ENCODE data around the gene PIF1.
"Not testable (repeated sequence)": the region's sequence is repeated elsewhere in the genome, so short reads cannot be mapped to it uniquely, and the experiment has no call there.

Gene PIF1

DNA sequence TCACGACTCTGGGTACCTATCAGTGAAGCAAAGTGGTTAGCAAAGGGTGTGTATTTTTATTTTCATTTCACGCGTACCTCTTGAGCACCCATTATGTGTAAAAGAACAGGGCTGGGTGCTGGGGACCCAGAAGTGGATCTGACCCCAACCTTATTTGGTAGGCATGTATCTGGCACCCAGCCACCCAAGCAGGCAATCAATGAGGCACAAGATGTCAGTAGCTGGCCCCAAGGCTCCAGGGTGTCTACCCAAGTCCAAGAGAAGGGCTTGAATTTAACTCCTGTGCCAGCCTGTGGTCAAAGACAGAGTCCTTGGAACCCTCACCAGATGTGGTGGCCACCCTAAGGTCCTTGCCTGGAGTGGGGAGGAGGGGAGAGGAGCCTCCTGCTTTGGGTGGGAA is 22.0 kb upstream of the PIF1 start:
- no peak for DNase-seq

DNA sequence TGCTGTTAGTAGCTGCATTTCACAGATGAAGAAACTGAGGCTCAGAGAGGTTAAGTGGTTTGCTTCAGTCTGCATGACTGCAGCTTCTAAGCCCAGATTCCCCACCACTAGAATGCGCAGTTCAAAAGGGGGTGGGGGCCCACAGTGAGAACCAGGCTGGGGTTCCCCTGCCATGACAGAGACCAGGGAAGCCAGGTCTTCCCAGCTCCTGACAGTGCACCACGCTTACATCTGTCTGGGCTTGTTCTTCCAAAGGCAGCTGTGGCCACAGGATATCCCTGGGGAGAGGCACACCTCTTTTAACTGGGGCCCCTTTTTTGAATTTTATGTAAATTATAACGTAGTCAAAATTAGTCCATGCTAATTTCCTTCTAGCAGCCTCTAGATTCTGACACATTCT is 21.6 kb upstream of the PIF1 start:
- no peak for DNase-seq

DNA sequence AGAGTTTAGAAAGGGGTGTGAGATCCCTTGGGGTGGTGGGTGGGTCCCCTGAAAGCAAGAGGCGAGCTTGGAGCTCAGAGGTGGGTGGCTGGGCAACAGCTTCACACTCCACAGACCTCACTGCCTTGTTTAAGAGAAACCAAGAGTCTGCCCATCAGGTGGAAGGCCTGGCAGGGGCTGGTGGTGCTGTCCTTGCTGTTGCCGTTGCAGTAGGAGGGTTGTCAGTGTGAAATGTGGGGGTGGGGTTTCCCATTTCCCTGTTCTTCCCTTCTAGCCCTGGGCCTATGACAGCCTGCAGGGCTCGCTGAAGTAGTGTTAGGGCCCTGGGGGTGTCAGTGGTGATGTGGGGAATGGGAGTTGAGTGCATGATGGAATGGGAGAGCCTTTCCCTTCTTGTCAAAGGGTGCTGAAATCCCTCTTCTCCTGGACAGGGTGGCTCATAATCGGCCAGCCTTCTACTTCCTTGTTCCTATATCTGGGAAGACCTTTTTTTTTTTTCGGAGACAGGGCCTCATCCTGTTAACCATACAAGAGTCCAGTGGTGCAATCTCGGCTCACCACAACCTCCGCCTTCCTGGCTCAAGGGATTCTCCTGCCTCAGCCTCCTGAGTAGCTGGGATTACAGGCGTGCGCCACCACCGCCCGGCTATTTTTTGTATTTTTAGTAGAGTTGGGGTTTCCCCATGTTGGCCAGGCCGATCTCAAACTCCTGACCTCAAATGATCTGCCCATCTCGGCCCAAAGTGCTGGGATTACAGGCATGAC is 20.6 kb upstream of the PIF1 start:
- DNase-seq = no peak

DNA sequence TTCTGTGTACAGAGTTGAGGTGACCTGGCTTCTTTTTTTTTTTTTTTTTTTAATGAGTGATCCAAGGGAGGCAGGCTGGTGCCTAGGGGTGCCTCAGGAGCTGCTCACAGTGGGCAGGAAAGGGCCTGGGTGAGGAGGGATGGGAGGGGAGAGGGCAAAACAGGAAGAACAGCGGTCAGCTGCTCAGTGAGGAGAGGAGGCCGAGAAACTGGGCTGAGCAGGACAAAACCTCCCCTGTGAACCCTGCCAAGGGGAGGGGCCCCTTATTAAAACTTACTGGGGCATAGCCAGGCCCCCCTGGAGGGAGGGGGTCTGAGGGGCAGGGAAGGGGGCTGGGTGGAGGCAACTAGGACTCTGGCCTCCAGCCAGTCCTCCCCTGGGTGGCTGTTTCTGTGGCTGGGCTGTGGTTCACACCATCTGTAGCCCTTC is 19.8 kb upstream of the PIF1 start:
- DNase-seq = peak; percentile 49

DNA sequence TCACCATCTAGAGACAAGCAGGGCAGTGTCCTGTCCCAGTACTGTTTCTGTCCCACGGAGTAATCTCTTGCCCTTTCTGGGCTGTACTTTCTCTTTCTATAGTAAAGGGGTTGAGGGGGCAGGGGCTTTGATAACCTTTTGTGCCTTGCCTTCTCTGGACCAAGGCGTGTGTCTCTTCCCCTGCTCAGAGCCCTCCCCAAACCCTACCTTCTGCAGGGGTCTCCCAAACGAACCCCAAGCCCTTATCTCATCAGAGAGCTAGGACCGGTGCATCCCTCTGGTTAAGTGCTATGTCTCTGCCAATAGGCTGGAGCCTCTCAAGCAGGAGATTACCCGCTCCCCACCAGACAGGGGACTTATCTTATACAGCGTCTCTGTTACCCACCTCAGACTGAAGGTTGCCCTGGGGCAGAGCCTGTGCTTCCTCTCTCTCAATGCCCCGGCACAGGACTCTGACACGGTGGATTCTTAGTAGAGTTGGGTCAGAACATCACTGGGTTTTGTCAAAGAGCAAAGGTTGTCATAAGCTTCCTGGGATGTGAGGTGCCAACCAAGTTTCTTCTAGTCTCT is 19.2 kb upstream of the PIF1 start:
- peak; percentile 77 for DNase-seq

DNA sequence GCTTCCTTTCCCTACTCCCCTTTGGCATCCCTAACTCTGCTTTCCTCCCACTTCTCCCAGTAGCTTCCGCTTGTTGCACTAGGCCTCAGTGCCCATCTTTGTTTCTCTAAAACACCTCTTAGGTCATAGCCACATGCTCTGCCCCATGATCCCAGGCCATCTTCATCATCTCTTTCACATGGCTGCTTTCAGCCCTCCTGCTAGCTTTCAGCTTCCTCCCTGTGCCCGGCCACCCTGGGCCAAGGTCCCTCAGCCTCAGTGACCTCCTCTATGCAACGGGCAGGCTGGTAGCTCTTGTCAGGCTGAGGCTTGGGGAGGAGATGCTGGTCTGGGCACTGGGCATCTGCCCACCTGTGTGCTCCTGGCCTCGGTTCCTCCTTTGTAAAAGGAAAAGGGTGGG is 18.5 kb upstream of the PIF1 start:
- no peak for DNase-seq

DNA sequence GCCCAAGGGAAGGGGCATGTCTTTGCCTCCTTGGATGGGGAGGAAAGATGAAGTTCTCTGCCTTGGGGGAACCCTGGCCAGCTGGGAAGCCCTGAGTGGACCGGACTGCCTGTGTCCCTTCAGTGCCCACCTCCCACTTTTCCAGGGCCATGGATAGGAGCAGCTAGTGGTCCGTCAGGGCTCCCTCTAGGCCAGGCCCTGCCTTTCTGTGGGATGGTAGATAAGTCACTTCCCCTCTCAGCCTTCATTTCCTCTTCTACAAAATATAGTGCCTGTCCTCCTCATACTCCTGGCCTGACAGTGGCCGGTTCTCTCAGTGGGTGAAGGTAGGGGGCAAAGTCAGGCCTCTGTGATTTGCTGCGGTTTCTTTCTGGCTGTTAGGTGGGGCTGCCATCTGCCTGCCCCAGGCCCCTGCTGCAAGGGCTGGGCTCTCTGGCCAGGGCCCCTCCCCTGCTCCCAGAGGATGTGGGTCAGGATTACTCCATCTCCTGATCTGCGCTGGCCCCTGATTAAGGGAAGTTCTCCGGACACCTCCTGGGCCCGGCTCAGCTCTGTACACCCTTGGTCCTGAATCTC is 17.6 kb upstream of the PIF1 start:
- peak; percentile 77 for DNase-seq

DNA sequence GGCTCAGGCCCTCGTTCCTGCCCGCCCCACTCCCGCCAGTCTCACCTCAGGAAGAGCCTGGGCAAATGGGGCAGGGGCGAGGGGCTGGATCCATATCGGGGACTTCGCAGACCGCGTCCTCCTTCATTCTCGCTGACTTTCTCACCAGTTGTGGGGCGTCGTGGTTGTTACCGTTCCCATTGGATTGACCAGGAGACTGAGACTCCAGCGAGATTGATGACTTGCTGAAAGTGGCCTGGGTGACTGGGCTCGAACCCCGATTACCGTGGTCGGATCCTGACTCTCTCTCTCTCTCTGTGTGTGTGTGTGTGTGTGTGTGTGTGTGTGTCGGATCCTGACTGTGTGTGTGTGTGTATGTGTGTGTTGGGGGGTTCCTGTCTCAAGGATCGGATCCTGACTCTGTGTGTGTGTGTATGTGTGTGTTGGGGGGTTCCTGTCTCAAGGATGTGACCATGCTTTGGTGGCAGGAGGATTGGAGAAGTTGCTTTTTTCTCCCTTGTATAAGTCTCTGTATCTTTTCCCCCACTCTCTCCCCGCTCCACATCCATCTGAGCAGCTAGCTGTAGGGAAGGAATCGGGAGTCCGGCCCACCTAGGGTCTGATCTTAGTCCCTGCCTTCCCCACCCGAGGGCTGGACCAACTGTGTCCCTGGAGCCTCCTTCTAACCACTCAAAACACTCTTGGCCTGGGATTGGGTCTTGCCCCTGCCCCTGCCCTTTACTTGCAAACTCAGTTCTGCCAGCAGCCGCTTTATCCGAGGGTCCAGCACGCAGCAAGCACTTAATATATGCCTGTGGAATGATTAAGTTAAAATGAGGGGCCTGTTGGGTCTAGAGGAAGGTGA is 16.9 kb upstream of the PIF1 start:
- DNase-seq = peak; percentile 34

DNA sequence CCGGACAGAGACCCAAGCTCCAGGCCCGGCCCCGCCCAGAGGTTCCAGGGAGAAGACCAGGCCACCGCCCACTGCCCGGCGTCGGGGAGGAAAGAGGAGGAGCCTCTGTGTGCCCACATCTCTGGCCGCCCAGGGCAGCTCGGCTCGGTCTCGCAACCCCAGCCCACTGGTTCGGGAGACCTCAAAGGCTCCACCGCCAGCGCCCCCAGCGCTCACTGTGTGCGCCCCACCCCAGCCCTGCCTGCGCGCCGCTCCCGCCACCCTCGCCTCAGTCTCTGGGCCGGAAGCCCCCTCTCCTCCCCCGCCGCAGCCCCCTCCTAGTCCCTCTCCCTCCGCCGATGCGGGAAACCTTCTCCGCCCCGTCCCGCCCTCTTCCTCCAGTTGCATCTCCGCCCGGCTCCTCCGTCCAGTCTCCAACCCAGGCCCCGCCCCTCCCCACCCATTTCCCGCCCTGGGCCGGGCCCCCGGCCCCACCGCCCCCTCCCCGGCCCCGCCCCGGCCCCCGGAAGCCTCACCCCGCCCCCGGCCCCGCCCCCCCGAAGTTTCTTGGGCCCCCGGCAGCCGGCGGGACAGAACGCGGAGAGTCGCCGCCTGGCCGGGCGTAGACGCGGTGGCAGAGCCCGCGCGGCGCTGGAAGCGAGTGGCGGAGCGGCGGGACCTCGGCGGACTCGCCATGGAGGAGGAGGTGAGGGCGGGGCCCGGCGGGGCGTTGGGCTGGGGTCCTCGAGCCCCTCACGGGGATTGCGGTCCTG is 16.1 kb upstream of the PIF1 start, which contains the start of gene PLEKHO2:
Gene PLEKHO2 (plus strand): TSS at position 572 of the 752 bp plus-strand sequence. CDS start 102 bp downstream, at position 674.
- DNase-seq = peak; percentile 96

DNA sequence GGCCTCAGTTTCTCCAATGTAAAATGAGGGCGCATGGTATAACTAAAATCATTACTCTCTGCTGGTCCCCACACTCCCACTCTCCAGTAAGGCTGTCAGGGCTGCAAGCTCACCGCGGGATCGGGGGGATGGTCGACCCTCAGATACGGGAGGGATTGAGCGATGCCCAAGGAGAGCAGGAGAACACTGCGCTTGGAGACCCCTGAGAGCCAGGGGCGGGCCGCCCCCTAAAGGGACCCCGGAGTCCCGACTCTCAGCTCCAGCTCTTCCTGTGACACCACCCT is 15.6 kb upstream of the PIF1 start:
- DNase-seq = no peak

DNA sequence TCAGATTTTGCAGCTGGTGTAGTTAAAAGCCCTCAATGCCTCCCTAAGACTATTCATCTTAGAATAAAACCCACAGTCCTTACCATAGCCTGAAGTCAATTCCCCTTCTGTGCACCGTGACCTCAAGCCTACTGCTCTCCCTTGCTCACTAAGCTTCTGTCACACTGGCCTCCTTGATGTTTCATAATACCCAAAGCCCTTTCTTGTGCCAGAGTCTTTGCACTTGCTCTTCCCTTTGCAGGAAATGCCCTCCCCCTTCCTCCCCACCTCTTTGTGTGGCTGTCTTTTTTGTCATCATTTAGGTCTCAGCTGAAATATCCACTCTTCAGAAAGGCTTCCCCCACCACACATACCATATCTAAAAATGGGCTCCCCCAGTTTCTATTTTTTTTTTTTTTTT is 12.1 kb upstream of the PIF1 start:
- peak; percentile 67 for DNase-seq

DNA sequence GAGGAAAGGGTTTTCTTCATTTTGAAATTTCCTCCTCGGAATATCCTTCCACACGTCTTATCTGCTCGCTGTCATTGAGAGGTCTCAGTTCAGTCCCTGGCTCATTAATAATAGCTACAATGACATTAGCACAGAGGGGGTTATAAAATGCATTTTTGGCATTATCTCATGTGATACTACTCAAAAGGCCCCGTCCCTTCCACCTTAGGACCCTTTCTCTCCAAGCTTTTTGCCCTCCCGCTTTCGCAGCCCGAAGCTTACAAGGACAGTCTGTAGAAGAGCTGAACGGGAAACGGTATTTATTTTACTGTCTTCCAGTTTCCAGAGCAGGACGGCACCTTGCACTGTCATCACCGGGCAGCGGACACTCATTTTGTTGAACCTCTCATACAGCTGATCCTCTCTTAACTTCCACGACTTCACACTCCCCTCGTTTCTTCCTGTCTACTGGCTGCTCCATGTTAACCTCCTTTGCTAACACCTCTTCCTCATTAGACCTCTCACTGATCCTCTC is 10.6 kb upstream of the PIF1 start:
- no peak for DNase-seq

DNA sequence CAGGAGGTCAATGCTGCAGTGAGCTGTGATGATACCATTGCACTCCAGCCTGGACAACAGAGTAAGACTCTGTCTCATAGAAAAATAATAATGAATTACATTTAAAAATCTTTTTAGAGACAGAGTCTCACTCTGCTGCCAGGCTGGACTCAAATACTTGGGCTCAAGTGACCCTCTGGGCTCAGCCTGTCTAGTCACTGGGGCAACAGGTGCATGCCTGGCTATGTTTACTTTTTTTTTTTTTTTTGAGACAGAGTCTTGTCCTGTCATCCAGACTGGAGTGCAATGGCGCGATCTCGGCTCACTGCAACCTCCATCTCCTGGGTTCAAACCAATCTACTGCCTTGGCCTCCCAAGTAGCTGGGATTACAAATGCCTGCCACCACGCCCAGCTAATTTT is 8.2 kb upstream of the PIF1 start:
- no peak for DNase-seq

DNA sequence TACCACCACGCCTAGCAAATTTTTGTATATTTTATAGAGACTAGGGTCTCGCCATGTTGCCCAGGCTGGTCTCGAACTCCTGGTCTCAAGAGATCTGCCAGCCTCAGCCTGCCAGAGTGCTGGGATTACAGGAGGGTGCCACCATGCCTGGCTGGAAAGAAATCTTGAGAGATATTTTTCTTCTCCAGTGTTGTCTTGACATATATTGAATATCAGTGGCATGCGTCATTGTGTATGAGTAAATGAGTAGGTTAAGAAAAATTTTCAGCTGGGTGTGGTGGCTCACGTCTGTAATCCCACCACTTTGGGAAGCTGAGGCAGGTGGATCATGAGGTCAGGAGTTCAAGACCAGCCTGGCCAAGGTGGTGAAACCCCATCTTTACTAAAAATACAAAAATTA is 3.5 kb upstream of the PIF1 start:
- no peak for DNase-seq

DNA sequence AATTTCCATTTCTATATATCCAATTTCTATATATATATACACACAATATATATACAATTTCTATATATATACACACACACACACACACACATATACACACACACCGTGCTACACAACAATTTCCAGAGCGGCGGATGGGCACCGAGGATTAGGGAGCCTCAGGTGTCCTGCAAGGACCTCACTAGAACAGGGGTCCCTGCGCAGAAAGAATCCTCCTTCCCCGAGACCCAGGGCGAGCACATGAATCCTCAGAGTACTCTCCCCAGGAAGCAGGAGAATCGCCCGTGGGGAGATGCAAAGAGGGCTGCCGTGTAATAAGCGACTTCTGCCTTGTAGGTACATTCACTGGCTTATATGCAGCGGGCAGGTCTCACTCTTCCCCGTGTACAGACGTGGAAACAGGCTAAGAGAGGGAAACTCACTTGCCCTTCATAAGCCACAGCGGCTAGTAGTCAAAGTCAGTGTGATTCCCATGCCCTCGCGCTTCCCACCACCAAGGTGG is 467 bp downstream of the PIF1 start:
- peak; percentile 46 for DNase-seq

DNA sequence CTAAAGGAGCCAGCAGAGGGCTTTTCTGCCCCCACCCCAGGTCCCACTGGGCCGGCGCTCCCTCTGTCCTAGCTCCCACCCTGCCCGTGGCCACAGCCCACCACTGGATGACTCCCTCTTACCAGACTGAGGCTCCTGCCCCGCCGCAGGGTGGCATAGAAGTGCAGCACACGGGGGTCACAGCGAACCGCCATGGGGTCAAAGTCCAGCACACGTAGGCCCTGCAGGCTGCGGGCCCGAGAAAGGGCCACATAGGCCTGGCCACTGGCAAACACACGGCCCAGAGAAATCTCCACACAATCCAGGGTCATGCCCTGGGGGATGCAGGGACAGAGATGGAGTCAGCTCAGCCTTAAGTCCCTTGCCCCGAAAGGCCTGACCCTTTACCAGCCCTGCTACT is 9.0 kb downstream of the PIF1 start:
- no peak for DNase-seq

DNA sequence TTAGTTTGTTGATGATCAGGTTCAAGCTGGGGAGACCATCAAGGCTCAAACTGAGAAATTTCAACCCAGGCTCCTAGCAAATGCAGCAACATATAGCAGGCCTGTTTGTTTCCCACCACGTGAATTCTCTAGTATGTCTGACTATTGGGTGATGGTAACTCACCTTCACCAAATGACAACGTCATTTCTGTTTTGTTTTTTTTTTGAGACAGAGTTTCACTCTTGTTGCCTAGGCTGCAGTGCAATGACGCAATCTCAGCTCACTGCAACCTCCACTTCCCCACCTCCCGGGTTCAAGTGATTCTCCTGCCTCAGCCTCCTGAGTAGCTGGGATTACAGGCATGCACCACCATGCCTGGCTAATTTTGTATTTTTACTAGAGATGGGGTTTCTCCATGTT is 10.5 kb downstream of the PIF1 start:
- DNase-seq = not testable (repeated sequence)

DNA sequence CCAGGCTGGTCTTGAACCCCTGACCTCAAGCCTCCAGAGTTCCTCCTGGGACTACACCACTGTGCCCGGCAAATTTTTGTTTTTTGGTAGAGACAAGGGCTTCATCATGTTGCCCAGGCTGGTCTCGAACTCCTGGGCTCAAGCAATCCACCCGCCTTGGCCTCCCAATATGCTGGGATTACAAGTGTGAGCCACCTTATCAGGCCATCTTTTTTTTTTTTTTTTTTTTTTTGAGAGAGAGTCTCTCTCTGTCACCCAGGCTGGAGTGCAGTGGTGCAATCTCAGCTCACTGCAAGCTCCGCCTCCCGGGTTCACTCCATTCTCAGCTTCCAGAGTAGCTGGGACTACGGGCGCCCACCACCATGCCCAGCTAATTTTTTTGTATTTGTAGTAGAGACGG is 11.2 kb downstream of the PIF1 start:
- DNase-seq = not testable (repeated sequence)

DNA sequence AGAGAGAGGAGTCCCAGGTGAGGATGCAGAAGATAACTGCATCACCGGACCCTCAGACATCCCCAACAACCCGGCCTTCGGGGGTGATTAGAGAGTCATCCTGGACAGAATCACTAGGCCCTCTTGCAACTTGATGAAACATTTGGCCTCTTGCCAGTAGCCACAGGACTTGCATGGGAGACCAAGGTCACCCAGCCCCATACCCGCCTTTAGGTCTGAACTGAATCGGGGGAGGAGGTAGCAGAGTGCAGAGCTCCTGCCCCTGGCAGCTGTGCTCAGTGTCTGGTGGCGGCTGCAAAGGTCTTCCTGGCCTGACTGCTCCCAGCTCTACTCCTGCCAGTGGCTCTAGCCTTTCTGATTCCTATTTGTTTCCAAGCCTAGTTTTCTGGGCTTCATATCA is 12.4 kb downstream of the PIF1 start:
- peak; percentile 88 for DNase-seq

DNA sequence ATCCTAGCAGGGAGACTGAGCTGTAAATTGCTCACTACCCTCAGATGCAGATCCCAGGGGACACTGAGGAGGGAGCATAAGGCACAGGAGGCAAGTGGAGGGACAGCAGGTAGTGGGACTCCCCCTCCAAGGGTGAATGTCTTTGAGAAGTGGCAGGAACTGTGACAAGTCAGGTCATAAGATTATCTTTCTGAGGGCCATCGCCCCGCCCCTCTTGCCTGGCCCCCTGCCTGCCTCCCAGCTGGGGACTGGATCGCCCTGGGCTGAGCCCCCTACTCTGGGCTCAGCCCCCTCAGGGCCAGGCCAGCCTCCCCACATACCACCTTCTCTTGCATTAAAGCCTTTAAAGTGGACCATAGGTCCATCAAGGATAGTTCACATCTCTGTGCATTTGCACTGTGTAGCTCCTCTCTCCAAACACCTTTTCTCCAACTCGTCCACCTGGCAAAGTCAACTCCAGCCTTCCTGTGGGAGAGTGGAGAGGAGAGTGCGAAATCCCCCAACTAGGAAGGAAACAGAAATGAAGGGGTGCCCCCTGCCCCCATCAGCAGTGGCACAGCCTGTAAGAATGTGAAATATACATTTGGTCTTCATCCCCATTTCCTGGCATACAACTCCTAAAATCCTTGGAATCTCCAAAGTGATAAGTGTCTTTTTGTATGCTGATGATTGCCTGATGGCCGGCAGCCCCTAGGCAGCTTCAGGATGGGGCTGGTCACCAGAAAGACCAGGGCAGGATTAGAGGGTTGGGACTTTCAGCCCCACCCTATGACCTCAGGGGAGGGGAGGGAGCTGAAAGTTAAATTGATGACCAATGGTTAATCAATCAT is 14.7 kb downstream of the PIF1 start:
- DNase-seq = no peak

DNA sequence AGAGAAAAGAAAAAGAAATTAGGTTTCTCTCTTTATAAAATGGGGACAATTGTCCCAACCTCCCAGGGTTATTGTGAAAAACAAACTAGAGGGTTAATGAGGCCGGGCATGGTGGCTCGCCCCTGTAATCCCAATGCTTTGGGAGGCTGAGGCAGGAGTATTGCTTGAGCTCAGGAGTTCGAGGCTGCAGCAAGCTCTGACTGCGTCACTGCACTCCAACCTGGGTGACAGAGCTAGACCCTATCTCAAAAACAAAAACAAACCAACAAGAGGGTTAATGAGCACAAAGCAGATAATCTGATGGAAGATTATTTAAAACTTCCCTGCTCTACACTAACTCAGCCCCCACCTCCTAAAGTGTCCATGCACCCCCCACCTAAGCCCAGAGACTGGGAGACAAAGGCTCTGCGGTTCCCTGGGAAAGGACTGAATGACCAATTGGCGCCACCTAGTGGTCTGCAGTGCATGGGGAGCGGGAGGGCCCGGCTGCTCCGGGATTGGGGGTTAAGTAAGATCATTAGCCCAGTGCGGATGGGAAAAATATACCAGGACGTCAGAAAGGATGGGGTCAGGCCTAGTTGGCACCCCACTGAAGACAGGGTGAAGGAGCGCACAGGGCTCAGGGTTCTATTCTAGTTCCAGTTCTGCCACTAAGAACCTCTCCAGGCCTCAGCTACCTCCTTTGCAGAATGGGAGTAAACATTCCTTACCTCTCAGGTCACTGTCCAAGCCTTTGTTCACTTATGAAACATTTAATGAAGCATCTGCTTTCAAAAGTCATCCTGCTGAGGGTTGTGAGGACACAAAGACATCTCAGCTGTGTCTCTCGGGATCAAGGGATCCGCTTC is 15.6 kb downstream of the PIF1 start:
- peak; percentile 89 for DNase-seq
